Posterior cingulate gyrus (tissue), 11 donors: ENCODE data around the gene RASGRF2.
A peak's percentile ranks its signal among the peaks of the same experiment; 100 is the strongest.

ENCODE experiments used
- DNase-seq, 10 donors: peaks; one replicate each; pipeline versions ENCODE4 v3.0.0 to v3.0.0-alpha.2; 2020 to 2021; ENCODE audit warnings: mixed read lengths in 3 of 10
- intact Hi-C: fragments of 100-400 bp; cut with DNase I; formaldehyde crosslinking; loops from one replicate; pipeline ENCODE4 v1.15.1; 2023

The RASGRF2 gene

DNA sequence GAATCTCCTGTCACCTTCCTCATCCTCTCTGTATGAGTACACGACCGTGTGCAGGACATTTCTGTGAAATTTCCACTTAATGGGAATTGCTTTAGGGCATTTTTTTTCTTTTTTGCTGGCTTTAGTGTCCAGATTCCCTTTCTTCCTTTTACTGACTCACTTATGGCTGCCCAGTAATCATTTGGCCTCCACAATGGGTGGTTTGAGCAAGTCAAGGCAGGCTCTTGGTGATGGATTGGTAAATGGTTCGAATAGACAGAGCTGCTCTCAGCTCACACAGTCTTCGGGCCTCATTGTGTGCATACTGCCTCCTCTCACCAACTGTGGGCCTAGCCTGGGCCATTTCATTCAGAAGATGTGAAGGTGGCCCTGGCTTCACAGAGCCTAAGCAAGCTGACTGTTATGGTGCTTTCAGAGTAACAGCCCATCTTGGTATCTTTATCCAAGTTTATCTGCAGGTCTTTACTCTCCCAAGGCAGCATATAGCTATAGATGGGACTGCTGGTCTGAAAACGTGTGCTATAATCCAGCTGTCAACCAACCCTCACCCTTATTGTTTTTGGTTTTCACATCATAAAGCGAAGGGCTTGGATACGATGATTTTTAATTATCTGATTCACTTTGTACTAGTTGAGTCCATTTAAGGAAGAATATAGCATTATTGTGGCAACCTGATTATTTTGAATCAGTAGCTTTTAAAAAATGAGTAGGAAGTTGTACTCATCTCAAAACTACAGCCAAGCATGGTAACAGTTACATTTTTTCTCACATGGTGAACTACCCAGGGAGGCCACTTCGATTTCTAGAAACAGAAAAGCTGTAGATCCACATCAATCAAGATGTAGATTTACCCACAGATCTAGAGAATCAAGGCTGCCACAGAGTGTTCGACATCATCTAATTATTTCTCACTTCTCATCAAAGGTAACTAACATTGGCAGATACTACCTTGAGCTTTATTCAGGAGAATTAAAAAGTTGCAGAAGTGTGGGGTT lies 222.5 kb downstream of the RASGRF2 start:
- intact Hi-C loops = no loop called here
- no peak for DNase-seq

DNA sequence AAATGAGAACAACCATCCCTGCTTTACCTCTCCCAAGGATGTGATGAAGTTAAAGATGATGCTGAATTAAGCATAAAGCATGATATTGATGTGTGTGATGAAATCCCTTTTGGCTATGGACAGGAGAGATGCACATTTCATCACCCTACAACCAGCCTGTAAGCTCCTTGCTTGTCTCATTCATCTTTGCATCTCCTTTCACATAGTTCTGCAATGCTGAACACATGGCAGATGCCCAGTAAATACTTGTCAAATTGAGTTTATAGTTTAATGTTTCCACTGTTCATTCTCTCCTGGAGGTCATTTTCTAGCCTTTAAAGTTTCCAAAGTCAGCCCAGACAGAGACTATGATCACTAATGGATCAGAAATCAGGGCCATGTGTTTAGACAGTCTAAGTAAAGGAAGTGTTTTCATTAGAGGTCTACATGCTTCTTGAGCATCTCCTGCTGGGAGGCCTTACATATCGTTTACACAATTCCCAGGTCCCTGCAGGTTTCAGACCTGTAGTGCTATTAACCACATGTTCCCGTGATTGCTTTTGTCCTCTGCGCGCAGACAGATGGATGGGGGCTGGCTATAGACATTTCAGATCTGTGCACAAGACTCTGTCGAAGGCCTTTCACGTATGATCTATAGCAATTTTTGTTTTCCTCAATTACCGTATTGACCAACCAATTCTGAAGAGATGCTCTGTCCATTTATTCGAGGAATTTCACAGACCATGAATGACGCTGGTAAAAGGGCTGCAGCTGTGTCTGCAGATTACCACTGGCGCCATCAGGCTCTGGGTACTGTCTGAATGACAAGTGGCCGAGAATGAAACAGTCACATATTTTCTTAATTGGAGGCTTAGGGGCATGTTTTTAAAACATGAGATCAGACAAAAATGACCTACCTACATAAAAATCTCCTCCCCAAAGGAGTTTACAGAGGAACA lies 223.9 kb downstream of the RASGRF2 start:
- DNase-seq = peak in 1 of 10 donors; percentile 86
- intact Hi-C loops = no loop called here

DNA sequence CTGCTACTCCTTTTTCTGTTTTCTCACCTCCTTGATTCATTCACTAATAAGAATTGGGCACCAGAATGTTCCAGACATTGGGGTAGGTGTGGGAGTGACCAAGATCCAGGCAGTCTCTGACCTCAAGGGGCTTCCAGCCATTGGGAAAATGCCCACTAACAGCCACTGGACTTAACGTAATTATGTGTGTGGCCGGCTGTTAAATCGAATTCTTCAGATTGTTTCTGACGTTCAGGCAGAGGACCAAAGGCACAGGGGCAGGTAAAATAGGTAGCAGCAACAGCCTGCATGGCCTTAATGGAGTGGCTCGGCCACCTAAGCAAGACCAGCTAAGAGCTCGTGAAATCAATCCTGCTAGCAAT lies 224.6 kb downstream of the RASGRF2 start:
- intact Hi-C loops = no loop called here

DNA sequence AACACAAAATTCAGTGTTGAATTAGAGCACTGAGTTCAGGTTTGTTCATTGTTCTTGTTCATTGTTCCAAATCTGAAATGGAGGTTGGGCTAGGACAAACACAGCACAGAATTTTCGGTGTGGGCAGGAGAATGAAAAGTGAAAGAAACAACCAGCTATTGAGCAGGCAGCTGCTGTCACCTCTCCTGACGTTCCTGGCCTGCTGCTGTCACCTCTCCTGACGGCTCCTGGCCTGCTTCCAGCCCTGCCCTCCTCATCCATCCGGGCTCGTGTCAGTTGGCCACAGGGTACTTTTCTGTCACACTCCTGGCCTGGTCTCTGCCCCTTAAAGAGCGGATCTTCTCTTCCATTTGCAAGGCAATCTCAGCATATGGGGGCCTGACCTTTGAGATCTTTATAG lies 227.7 kb downstream of the RASGRF2 start:
- intact Hi-C loops = no loop called here
- no peak for DNase-seq

More for the DNA sequence above, 224.6 kb downstream of the RASGRF2 start:
- no peak for DNase-seq

DNA sequence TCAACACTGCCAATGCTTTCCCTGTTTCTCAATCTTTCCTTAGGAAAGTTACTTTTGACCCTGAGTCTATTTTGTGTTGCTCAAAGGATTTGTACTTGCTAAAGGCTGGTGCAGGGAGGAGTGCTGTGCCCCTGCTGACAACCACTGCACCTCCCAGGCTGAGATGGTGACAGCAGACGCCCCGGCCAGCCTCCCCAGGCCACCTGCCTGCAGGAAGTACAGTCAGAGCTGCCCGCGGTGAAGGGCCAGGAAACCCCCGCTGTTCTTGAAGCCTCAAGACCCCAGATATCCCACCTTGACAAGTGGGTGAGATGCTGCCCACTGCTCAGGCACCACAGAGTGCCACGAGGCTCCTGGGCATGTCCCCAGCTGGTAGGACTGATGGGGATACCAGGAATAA lies 228.8 kb downstream of the RASGRF2 start:
- DNase-seq = peak in 2 of 10 donors; percentile 69 to 70
- intact Hi-C loops = no loop called here

DNA sequence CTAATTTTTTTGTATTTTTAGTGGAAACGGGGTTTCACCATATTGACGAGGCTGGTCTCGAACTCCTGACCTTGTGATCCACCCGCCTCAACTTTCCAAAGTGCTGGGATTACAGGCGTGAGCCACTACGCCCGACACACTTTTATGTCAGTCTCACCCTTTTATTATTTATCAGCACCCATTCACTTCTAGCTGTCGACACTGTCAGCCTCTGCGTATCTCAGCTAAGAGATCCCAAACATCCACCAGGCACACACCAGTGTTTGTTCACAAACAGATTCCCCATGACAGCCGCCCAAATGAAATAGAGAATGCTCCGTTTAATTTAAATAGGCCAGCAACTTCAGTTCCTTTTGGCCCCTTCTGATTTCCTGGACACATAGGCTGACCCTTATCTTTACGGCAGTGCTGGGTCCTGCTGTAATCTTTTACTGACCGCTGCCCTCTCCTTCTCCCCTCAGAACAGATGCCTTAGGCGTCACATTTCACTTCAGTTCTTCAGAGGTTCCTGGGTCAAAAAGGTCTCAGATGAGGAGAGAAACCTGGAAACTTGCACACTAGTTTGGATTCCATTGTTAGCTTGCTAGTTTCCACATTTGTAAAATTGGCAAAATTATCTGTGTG lies 229.8 kb downstream of the RASGRF2 start:
- no peak for DNase-seq
- intact Hi-C loops = loop anchor here (10.0 kb wide), 1 partner anchor 225 kb away; the partner anchor contains the start of gene RASGRF2

DNA sequence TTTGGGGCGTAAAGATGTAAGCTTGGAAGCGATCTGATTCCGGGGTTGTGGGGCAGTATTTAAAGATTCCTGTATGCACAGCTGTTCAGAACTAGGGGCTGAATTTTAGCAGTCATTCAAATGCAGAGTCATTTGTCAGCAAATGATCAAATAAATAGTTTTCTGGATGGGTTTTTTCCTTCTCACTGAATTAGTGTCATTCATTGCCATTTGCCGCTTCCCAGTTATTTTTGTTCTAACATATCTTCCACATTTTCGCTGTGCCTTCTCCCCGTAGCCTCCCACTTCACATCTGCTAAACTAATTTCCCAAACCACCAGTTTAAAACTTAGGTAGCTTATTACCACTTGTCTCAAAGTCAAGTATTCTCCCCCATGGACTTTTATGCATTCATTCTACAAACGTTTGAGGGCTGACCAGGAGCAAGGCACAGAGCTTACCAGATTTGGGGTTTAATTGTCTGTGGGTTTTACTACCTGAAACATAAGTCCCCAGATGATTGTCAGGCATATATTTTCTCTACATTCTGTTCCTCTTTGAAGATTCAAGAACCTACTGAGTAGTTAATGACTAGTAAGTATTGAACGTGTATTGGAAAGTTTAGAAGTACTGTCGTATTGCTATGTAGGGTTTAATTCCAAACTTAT lies 231.7 kb downstream of the RASGRF2 start:
- DNase-seq = no peak
- intact Hi-C loops = loop anchor here (10.0 kb wide), 1 partner anchor 227 kb away; the partner anchor contains the start of gene RASGRF2

DNA sequence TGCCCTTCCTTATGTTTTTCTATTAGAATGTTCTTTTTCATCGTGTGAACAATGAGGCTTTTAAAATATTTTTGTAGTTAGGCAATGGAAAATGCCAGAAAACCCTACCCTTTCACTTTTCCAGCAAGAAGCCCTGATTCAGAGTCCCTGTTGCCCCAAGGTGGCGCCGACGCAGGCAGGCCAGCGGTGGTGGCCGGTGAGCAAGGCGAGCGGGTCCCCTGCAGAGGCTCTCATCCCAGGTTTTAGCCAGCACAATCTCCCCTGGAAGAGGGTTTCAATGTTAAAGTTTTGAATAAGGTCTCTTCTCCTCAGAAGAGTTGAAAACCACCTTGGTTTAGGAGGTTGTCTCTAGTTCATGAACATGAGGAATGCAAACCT lies 232.2 kb downstream of the RASGRF2 start:
- intact Hi-C loops = loop anchor here (10.0 kb wide), 1 partner anchor 228 kb away; the partner anchor contains the start of gene RASGRF2
- DNase-seq = no peak

DNA sequence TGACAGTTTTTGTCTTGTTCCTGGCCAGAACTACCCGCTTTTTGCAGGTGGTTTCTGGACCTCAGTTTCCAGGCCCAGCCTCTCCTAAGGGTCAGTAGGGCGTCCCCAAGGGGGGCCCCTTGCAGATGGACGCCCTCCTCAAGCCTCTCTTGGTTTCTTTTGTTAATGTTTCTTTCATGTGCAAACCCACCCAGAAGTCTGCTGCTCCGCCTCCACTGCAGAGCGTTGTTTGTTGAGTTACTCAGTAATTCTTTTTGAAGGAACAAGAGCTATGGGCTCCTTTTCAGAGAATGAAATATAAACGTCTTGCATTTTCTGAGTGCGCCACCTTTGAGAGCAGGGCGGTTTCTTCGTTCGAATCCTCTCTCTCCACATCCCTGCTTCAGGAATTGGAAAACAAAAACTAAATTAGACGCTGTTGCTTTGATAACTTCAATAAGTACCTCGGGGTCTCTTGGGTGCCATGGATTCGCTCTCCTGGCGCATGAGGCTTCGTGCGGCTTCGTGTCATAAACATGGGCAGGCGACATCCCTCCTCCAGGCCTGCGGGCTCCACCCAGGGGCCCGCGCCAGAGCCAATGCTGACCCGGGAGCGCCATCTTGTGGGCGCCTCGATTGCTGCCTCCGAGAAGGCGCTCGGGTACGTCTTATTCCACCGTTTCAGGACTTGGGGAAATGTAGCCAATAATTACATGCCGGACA lies 234.6 kb downstream of the RASGRF2 start:
- intact Hi-C loops = loop anchor here (1.0 to 10.0 kb wide), 2 partner anchors 230 to 508 kb away; partner anchors contain the start of gene RASGRF2
- DNase-seq = peak; percentile 61 to 97 (median 85)

DNA sequence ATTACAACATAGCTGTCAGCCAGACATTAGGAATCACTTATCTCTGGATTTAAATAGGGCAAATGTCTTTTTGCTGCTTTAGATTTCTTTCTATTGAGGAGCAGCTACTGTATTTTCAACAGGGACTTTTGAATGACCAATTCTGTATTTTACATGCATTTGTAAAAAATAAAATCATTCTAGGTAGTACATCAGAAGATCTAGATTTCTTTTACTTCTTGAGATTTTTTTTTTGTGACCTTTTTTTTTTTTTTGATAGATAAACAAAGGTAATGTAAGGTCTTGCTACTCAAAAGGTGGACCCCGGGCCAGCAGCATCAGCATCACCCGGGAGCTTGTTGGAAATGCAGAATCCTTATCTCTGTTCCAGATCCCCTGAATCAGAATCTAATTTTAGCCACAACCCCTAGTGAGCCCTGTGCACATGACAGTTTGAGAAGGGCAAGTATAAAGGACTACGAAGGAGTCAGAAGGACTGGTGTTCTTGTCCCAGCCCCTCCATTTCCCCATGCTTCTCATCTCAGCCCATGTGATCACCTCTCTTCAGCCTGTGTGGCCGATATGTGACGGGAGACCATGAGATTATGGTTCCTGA lies 235.3 kb downstream of the RASGRF2 start:
- DNase-seq = no peak
- intact Hi-C loops = loop anchor here (1.0 to 10.0 kb wide), 2 partner anchors 231 to 509 kb away; partner anchors contain the start of gene RASGRF2

DNA sequence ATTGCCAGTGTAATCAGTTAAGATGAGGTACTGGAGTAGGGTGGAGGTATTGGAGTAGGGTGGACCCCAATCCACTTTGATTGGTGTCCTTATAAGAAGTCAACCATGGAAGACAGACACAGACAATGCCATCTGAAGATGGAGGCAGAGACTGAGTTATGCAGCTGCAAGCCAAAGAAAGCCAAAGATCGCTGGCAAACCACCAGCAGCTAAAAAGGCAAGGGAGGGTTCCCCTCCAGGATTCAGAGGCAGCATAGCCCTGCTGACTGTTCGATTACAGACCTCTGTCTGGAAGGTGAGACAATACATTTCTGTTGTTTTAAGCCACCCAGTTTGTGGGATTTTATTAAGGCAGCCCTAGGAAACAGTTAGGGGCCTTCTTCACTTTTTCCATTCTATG lies 242.5 kb downstream of the RASGRF2 start:
- DNase-seq = no peak
- intact Hi-C loops = no loop called here

DNA sequence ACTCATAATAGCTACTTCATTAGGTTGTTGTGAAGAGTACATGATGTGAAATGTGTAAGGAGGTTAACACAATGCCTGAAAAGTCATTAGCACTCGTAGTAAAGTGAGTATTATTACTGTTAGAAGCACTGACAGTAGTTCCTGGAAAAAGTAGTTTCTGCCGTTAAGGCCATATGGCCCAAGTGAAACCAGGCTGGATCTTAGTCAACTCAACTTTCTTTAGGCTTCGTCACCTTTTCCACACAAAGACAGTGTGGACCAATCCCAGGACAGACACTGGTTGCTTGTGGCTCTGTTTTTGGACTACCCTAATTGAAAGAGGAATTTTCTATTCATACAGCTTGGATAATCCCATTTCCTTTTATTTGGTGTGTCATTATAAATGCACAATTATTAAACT lies 243.6 kb downstream of the RASGRF2 start:
- intact Hi-C loops = no loop called here

DNA sequence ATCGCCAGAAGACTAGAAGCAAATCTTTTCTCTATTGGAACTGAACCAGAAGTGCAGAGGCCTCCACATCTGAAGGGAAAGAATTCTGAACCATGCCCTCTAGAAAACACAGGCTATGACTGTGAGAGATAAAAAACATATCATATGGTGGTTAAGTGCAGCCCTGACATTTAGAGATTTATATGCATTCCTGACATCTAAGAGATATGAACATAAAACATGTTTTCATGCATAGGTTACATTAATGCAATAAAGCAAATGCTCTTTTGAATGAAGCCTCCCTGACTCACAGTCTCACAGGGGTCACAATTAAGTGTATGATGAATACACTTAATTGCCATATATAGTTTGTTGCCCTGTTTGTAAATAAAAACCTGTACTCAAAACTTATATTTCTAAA lies 244.0 kb downstream of the RASGRF2 start:
- DNase-seq = no peak
- intact Hi-C loops = no loop called here

More for the DNA sequence above, 243.6 kb downstream of the RASGRF2 start:
- no peak for DNase-seq

DNA sequence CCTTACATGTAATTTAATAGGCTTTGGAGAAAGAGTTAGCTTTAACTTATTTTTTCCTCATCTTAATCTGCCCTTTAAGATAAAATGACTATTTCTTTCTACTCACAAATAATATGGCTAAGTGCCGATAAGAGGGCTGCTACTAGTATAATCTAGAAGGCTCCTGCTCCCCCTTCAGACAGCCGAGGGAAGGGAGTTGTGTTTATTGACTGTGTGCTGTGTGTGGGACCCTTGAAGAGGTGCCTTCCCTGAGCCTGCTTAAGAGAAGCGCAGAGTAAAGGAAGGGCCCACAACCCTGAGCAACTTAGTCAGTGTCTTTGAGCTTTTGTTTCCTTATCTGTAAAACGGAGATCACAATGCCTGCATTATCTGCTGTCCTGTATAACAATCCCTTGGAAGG lies 244.9 kb downstream of the RASGRF2 start:
- no peak for DNase-seq
- intact Hi-C loops = no loop called here

DNA sequence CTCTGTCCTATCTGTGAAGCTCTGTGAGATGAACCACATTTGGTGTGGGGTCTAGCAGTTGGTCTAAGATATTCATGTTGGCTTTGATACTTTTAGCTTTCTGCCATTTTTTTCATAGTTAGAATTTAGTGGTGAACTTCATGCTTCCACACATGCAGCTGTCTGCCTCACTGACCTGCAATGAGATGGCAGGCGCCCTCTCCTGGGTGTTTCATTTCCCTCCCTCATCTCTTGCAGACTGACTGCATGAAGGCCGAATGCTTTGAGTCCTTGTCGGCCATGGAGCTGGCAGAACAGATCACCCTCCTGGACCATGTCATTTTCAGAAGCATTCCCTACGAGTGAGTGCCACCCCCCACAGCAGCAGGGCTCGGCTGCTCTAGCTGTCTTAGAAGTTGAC lies 246.8 kb downstream of the RASGRF2 start:
- DNase-seq = no peak
- intact Hi-C loops = no loop called here

DNA sequence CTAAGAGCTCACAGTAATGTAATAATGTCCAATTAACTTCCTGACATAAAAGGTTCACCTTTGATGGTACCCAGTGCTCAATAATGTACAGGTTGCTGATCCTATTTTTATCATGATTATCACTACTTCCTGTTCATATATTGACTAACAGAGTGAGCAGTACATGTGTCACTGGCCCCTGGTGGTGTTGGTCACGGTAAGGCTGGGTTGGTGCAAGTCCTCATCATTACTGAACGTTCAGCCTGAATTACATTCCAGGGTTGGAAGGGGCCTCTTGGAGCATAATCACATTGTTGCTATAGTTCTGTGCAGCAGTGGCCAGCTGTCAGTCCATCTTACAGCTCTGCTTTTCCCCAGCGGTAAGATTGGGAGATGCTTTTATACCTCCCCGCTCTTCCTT lies 248.7 kb downstream of the RASGRF2 start:
- intact Hi-C loops = no loop called here

DNA sequence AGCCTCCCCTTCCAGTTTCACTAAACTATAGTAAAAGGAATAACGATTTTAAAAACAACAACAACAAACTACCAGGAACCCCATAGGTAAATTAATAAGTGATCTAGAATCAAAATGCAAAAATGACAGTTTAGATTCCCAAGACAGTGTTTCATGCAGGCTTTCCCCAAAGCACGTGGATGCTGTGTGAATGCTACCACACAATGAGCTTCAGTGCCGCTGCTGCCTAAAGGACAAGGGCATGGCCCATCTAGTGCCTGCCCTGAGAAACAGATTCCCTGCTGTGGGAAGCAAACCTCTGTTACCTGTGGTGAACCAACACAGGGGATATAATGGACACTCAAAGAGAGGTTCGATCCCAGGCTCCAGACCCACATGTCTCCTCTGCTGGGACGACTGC lies 249.2 kb downstream of the RASGRF2 start:
- no peak for DNase-seq
- intact Hi-C loops = no loop called here

More for the DNA sequence above, 248.7 kb downstream of the RASGRF2 start:
- no peak for DNase-seq

DNA sequence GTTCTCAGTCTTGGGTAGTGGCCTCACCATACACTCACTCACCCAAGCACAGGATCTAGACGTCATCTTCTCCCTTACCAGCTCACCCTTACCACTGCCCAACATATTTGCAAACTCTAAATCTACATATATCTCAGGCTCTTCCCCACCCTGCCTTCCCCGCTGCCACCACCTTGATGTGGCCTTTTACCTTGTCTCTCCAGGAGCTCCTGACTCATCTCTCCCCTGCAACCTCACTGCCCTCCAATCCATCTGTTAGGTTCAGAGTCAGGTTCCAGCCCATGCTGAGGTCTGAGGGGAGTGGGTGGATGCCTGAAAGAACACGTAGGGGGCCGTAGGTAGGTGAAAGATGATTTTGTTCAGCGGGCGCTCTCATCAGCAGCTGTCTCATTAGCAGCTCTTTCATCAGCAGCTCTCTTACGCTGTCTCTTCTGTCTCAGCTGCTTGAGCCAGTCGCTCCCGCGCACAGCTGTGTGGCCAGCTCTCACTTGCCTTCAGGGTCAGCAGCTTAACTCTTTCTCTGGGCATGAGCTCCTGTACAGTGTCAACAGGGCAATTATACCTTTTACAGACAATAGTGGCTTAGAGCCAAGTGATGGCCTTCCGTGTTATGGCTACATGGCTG lies 249.8 kb downstream of the RASGRF2 start:
- DNase-seq = no peak
- intact Hi-C loops = no loop called here
